Astrocyte of the cerebellum (primary cell): ENCODE results near the gene DCAF17.
A peak's percentile ranks its signal among the peaks of the same experiment; 100 is the strongest.

Experiments used
- DNase-seq: peaks from one replicate; pipeline ENCODE4 v3.0.0-alpha.2; 2011; ENCODE audit warnings: low read depth
- H3K4me3 ChIP-seq: 2 replicates; pipeline ENCODE4 v1.5.1; 2011; ENCODE audit warnings: mild to moderate bottlenecking, low read depth, low read length, moderate library complexity
- CTCF ChIP-seq: IDR thresholded peaks from 2 replicates; pipeline ENCODE4 v1.5.1; 2012; ENCODE audit warnings: low read length, low read depth, moderate library complexity, mild to moderate bottlenecking; ENCODE audit errors: missing control alignments
- in situ Hi-C: cut with HindIII; loops from 2 replicates; pipeline ENCODE4 v1.10.0; 2017; ENCODE audit warnings: low sequenced_read_pairs

DCAF17 gene

GRCh38 chr2:171434013-171434989 is at the start of gene DCAF17:
TSS of gene DCAF17 (plus strand) at chr2:171434226. CDS start at chr2:171434578, 352 bp downstream.
- in situ Hi-C loops: no loop called here
- H3K4me3 ChIP-seq: peak within 1 kb of the TSS; percentile 85
- peak; percentile 85 for DNase-seq
- TF ChIP-seq CTCF: peak; percentile 0

GRCh38 chr2:171386627-171387026 is 47.4 kb upstream of the DCAF17 start:
- no peak for DNase-seq
- in situ Hi-C loops: no loop called here
- TF ChIP-seq CTCF: no peak
- no peak overlapping the region for H3K4me3 ChIP-seq

- no peak for TF ChIP-seq CTCF
- in situ Hi-C loops: no loop called here
Observed at GRCh38 chr2:171387052-171387451, 47.0 kb upstream of the DCAF17 start.

GRCh38 chr2:171389325-171389724 is 44.7 kb upstream of the DCAF17 start:
- no peak for TF ChIP-seq CTCF
- H3K4me3 ChIP-seq: no peak overlapping the region
- no peak for DNase-seq
- in situ Hi-C loops: no loop called here

More at GRCh38 chr2:171387052-171387451, 47.0 kb upstream of the DCAF17 start:
- DNase-seq: no peak
- no peak overlapping the region for H3K4me3 ChIP-seq

- DNase-seq: no peak
- no peak for TF ChIP-seq CTCF
Observed at GRCh38 chr2:171389780-171390179, 44.2 kb upstream of the DCAF17 start.

GRCh38 chr2:171390941-171391516 is 43.0 kb upstream of the DCAF17 start:
- no peak overlapping the region for H3K4me3 ChIP-seq
- no peak for TF ChIP-seq CTCF
- DNase-seq: peak; percentile 65
- in situ Hi-C loops: no loop called here

More at GRCh38 chr2:171389780-171390179, 44.2 kb upstream of the DCAF17 start:
- H3K4me3 ChIP-seq: no peak overlapping the region
- in situ Hi-C loops: no loop called here
